ENCODE measurements around the gene DESI1. TPM values are rescaled to one million over a fixed set of nuclear protein-coding genes. Genes with fewer than 3 reads are reported as not detected.

Gene DESI1
- total and polyA plus RNA-seq, 2 of the 13 experiments (the other 11 are each of a cell fraction or from before 2014, with no cell fraction given) = 21.6 to 29.2 TPM

- TF ChIP-seq FOXC1 (CRISPR knock-in tag; IDR thresholded peaks at IDR 0.05; ENCODE audit: borderline replicate concordance) = 0 out of 2 replicates have a peak, but pooled peaks have one; percentile 52
- 0 out of 2 replicates have a peak, but pooled peaks have one; percentile 25 for TF ChIP-seq SAP130 (CRISPR knock-in tag; IDR thresholded peaks at IDR 0.05; ENCODE audit: low read depth)
- no peak for TF ChIP-seq ZNF224 (CRISPR knock-in tag; IDR thresholded peaks at IDR 0.05)
- TF ChIP-seq ZFX (CRISPR knock-in tag; IDR thresholded peaks at IDR 0.05; ENCODE audit: low read depth) = peak; percentile 55
- 0 out of 2 replicates have a peak, but pooled peaks have one; percentile 35 for TF ChIP-seq ZNF225 (CRISPR knock-in tag; IDR thresholded peaks at IDR 0.05)
- TF ChIP-seq ZEB1 (IDR thresholded peaks at IDR 0.05; ENCODE audit: insufficient replicate concordance, low read depth) = peak; percentile 58
- TF ChIP-seq EP300 (IDR thresholded peaks at IDR 0.05; ENCODE audit: low read depth in 2 of 2, low read length in 2 of 2) = 0 out of 4 replicates have a peak, but pooled peaks of 1 of the 2 experiments have one; percentile 26
- no peak for TF ChIP-seq EP300 (CRISPR knock-in tag; IDR thresholded peaks at IDR 0.05; ENCODE audit: borderline replicate concordance)
- TF ChIP-seq, protein P1, sequence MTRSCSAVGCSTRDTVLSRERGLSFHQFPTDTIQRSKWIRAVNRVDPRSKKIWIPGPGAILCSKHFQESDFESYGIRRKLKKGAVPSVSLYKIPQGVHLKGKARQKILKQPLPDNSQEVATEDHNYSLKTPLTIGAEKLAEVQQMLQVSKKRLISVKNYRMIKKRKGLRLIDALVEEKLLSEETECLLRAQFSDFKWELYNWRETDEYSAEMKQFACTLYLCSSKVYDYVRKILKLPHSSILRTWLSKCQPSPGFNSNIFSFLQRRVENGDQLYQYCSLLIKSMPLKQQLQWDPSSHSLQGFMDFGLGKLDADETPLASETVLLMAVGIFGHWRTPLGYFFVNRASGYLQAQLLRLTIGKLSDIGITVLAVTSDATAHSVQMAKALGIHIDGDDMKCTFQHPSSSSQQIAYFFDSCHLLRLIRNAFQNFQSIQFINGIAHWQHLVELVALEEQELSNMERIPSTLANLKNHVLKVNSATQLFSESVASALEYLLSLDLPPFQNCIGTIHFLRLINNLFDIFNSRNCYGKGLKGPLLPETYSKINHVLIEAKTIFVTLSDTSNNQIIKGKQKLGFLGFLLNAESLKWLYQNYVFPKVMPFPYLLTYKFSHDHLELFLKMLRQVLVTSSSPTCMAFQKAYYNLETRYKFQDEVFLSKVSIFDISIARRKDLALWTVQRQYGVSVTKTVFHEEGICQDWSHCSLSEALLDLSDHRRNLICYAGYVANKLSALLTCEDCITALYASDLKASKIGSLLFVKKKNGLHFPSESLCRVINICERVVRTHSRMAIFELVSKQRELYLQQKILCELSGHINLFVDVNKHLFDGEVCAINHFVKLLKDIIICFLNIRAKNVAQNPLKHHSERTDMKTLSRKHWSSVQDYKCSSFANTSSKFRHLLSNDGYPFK (CRISPR knock-in tag; IDR thresholded peaks at IDR 0.05; ENCODE audit: borderline replicate concordance) = no peak; the same call in 1 of the 2 replicates
- TF ChIP-seq UBTF (CRISPR knock-in tag; IDR thresholded peaks at IDR 0.05) = peak; percentile 31; the same call in 1 of the 2 replicates
- no peak for TF ChIP-seq KDM3A (CRISPR knock-in tag; IDR thresholded peaks at IDR 0.05; ENCODE audit: low read depth)
- no peak for TF ChIP-seq TBX2 (CRISPR knock-in tag; IDR thresholded peaks at IDR 0.05; ENCODE audit: borderline replicate concordance)
- no peak for TF ChIP-seq ZNF710 (CRISPR knock-in tag; IDR thresholded peaks at IDR 0.05; ENCODE audit: borderline replicate concordance)
- TF ChIP-seq, protein P2, sequence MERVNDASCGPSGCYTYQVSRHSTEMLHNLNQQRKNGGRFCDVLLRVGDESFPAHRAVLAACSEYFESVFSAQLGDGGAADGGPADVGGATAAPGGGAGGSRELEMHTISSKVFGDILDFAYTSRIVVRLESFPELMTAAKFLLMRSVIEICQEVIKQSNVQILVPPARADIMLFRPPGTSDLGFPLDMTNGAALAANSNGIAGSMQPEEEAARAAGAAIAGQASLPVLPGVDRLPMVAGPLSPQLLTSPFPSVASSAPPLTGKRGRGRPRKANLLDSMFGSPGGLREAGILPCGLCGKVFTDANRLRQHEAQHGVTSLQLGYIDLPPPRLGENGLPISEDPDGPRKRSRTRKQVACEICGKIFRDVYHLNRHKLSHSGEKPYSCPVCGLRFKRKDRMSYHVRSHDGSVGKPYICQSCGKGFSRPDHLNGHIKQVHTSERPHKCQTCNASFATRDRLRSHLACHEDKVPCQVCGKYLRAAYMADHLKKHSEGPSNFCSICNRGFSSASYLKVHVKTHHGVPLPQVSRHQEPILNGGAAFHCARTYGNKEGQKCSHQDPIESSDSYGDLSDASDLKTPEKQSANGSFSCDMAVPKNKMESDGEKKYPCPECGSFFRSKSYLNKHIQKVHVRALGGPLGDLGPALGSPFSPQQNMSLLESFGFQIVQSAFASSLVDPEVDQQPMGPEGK (CRISPR knock-in tag; IDR thresholded peaks at IDR 0.05) = peak; percentile 9; the same call in 1 of the 2 replicates
- TF ChIP-seq, protein P3, sequence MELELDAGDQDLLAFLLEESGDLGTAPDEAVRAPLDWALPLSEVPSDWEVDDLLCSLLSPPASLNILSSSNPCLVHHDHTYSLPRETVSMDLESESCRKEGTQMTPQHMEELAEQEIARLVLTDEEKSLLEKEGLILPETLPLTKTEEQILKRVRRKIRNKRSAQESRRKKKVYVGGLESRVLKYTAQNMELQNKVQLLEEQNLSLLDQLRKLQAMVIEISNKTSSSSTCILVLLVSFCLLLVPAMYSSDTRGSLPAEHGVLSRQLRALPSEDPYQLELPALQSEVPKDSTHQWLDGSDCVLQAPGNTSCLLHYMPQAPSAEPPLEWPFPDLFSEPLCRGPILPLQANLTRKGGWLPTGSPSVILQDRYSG (CRISPR knock-in tag; IDR thresholded peaks at IDR 0.05) = no peak
- peak; percentile 19; the same call in 1 of the 2 replicates for TF ChIP-seq RXRB (CRISPR knock-in tag; IDR thresholded peaks at IDR 0.05; ENCODE audit: borderline replicate concordance)
- TF ChIP-seq ZNF33B (CRISPR knock-in tag; IDR thresholded peaks at IDR 0.05) = peak; percentile 85; the same call in 1 of the 2 replicates
These were observed 63.2 kb downstream of the DESI1 start (continued) for GRCh38 chr22:41557401-41558240.

Measured in HepG2 (cell line).